GM19328 (cell line): ENCODE results near the gene MCOLN2.
"Not testable (repeated sequence)": the region's sequence is repeated elsewhere in the genome, so short reads cannot be mapped to it uniquely, and the experiment has no call there.

ENCODE experiments used
- ATAC-seq: cut with Tn5 transposase; IDR thresholded peaks from one replicate; pipeline ENCODE4 v1.9.1; 2021; ENCODE audit warnings: mild to moderate bottlenecking, moderate library complexity; ENCODE audit not compliant: unreplicated experiment

The MCOLN2 gene

DNA sequence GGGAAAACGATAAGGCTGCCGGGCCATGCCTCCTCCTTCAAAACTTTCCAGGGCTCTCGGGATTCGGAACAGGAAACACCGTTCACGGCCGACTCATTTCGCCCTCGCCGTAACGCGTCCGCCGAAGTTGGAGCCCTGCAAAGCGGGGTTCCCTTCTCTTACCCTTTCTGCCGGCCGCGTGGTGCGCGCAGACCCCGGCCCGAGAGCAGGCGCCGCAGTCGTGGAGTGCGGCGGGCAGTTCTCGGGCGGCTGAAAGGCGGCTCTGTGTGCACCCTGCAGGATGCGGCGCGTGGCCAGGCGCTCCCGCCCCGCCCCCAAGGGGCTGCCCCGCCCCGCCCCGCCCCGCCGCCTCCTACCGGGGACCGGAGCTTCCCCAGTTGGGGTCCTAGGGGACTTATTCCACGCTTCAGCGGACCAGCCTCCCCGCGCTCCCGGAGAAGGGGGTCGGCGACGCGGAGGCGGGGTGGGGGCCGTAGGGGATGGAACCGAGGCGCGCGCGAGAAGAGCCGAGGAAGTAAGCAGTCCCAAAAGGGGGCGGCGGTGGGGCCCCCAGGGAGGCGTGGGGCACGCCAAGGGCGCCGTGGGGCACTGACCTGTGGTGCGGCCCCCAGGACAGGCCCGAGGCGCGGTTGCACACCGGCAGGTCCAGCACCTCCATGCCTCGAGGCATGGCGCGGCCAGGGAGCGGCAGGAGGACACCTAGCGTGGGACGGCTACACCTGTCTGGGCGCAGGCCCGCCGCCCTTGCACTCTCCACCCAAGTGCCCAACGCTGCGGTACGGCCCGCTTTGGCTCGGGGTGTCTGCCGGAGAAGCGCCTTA lies at the start of gene MCOLN2:
Gene MCOLN2 (minus strand): TSS at position 268 of the 821 bp plus-strand sequence. CDS start 241 bp downstream, at position 27.
- peak; percentile 59 for ATAC-seq

- no peak for ATAC-seq
These were observed 45.5 kb upstream of the MCOLN2 start for GRCh38 chr1:85042413-85042812.

DNA sequence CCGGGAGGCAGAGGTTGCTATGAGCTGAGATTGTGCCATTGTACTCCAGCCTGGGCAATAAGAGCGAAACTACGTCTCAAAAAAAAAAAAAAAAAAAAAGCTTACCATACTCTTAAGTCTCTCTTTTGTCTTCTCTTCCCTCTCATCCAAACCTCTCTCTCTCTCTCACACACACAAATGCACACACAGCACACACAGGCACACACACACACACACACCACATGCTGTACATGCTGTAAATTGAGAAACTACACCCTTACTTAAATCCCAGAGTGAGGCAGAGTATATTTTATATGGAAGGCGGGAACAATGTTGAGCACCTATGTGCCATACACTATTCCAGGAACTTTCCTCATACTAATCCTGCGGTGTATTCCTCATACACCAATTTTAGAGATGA lies 44.9 kb upstream of the MCOLN2 start:
- no peak for ATAC-seq

GRCh38 chr1:85033221-85033620 lies 36.3 kb upstream of the MCOLN2 start:
- no peak for ATAC-seq

DNA sequence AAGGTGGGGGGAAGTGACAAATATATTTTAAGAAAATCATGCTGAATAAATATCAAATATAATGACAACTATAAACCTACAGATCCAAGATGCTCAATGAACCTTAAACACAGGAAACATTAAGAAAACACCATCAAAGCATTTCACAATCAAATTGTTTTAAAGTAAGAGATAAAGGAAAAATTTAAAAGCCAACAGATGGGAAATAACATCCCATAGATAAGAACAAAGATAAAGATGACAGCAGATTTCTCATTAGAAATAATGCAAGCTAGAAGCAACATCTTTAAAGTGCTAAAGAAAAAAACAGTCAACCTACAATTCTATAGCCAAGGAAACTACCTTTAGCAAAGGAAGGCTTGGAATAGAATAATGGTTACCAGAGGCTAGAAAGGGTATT lies 33.6 kb upstream of the MCOLN2 start:
- no peak for ATAC-seq

DNA sequence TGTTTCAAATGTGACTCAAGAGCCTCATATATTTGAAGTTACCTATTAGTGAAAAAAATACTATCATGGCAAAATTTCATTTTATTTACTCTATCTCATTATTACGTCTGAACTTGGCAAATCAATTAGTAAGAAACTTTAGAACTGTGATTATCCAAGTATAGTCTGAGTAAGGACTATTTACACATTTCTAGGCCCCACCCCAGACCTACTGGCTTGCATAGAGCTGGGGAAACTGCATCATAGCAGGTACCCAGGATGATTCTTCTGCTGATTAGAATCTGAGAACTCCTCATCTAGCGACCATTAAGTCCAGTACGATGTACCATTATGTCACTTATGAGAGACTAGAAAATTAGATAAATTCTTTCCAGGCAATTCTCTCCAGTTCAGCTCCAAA lies 31.2 kb upstream of the MCOLN2 start:
- no peak for ATAC-seq

DNA sequence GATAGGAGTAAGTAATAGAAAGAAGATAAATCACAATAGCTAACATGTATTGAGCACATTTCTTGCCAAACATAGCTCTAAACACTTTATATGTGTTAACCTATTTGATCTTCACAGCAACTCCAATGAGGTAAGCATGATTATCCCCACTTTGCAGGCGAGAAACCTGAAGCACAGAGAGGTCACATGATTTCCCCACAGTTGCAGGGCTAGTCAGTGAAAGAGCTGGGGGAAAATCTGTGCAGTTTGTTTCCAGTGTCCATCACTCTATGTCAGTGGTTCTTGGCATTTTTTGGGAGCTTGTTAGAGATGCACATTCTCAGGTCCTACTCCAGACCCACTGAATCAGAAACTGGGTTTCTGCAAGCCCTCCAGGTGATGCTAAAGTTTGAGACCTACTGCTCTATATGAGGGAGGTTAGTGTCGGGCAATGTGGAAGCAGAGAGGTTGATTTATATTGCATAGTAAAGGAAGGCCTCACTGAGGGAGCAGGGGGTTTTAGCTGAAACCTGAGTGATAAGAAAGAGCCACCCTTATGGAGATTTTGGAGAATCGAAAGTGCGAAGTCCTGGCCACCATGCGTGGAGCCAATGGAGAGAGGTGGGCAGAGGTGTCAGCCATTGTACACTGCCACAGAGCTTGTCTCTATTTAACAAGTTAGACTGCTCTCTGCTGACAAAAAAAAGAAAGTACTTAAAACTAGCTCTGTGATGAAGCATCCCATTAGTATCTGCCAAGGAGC lies 30.5 kb upstream of the MCOLN2 start:
- ATAC-seq = no peak

GRCh38 chr1:85025940-85026339 lies 29.0 kb upstream of the MCOLN2 start:
- ATAC-seq = no peak

- ATAC-seq = no peak
These were observed 27.8 kb upstream of the MCOLN2 start for GRCh38 chr1:85024736-85025135.

DNA sequence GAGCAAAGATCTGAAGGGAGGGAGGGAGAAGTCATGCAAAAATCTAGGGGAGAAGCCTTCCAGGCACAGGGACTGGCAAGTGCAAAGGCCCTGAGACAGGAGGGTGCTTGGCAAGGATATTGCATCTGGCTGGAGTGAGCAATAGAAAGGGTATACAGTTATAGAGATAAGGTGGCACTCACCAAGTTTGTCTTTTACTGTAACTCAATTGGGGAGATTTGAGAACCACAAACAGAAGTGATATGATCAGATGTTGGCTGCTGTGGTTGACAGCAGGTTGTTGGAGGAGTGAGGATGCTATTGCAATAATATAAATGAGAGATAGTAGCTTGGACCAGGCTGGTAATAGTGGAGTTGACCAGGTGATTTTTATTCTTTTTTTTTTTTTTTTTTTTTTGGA lies 25.8 kb upstream of the MCOLN2 start:
- ATAC-seq = no peak

DNA sequence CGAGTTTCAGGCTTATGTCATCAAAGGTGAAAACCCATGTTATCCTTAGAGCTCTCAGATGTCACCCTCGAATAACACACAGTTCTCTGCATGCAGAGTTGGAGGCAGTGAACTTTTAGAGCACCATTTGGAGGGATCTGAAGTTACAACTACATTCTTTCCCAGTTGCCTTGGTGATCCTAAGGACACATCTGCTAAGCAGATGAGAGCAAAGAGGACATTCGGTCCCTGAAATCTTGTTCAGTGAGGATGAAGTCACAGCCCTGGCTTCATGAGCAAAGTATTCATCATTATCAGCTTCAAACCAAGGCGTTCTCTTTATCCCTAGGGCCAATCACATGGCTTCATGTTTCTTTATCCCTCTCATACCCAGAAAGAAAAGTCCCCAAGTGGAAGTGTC lies 23.1 kb upstream of the MCOLN2 start:
- no peak for ATAC-seq

GRCh38 chr1:85015826-85016225 lies 18.9 kb upstream of the MCOLN2 start:
- no peak for ATAC-seq

GRCh38 chr1:85005641-85006040 lies 8.7 kb upstream of the MCOLN2 start:
- not testable (repeated sequence) for ATAC-seq

DNA sequence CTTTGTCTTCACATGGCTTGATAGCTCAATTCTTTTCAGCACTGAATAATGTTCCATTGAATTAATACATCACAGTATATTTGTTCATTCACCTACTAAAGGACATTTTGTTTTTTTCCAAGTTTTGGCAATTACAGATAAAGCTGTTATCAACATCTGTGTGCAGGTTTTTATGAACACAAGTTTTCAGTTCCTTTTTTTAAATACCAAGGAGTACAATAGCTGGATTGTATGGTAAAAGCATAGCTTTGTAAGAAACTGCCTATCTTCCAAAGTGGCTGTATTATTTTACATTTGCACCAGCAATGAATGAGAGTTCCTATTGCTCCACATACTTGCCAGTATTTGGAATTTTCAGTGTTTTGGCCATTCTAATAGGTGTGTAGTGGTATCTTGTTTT lies 4.8 kb upstream of the MCOLN2 start:
- ATAC-seq = no peak

GRCh38 chr1:84998642-84999280 lies 1.8 kb upstream of the MCOLN2 start:
- no peak for ATAC-seq

- peak; percentile 12 for ATAC-seq
These were observed 1.0 kb upstream of the MCOLN2 start for GRCh38 chr1:84997667-84998600.

DNA sequence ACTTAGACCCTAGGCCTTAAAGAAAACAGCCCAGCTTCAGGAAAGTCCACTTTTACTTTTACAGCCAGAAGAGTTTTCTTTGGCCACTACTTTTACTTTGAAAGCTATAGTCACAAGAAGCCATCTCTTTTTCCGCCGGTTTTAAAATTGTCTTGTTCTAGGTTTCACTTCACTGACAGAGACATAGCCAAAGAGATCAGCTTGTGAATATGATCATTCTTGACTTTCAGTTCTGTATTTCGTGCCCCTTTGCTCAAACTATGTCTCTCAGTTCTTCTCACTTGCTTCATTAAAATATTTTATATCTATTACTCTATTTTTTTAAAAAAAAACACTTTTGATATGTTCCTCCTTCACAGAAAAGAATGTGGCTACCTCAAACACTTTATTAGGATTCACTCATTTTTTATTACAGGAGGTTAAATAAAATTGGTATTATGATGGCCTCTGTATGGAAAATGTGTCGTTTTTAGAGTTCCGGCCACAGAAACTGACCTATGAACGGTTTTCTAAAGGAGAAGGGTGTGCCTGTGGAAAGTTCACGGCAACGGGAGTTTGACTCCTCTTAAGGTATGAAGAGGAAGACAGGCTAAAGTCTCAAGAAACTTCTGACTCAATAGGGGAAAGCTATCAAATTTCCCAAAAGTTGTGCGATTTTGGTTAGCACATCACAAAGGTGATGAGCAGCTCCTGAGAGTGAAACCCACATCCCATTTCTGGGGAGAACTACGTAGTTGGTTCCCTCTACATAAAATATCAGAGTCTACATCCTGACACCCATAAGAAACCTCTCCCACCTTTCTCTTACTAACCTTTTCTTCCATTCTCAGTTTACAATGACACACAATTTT lies 1.2 kb downstream of the MCOLN2 start:
- ATAC-seq = peak; percentile 42

DNA sequence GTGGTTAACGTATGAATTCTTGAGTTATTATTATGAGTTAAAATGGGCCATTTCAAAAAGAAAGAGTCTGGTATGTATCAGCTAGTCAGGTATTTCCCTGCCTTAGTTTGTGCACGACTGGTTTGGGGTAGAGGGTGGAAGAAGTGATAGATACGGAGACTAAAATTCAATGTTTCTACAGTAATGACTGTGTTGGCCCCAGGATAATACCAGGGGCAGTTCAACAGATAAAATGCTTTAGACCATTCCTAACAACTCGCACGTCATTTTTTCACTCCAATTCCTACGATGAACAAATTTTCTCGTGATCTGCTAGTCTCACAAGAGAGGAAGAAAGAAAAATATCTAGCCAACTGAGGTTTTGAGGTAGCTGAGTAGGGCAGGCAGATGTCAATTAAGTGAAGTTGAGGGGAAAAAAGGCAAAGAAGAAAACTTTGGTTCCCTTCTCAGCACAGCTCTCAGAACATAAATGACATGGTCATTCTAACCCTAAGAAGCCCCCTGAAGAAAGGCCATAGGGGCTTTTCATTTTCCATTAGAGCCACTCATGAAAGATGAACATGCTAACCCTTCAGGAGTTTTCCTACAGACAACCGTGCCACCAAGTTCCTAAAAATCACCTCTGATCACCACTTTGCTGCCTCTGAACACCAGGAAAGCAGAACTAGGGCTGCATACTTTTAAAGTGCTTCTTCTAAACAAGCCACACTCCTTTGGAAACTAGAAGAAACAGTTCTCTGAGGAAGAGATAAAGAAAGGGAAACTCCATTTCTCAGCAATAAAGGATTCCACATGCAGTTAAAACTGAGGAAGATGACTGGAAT lies 5.6 kb downstream of the MCOLN2 start:
- no peak for ATAC-seq

DNA sequence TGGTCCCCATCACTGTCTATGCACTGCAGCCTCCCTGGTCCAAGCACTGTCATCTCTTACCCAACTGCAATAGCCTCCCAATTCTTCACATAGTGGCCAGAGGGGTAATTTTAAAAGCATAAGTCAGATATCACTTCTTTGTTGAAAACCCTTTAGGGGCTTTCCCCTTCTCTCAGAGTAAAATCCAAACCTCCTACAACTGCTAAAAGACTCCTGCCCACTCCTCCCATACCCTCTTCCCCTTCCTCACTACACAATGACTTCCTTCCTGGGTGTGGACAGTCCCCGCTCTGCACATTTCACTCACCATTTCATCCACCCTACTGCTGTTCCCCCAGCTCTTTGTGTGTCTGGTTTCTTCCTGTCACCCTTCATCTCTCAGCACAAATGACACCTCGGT lies 8.3 kb downstream of the MCOLN2 start:
- peak; percentile 46 for ATAC-seq
